Measurements from ENCODE around the gene GRIP2. TPM values are rescaled to one million over a fixed set of nuclear protein-coding genes. Genes with fewer than 3 reads are reported as not detected.
A peak's percentile ranks its signal among the peaks of the same experiment; 100 is the strongest.

The GRIP2 gene
- total RNA-seq, 2 donors from 2014 or later, result 3.7 to 3.9 TPM

GRCh38 chr3:14452740-14453710 lies 87.1 kb downstream of the GRIP2 start:
- peak; percentile 97 for DNase-seq (ENCODE audit: low spot score)
- intact Hi-C loops (cut with DNase I), result no loop called here

- DNase-seq (ENCODE audit: low spot score), result no peak
- intact Hi-C loops (cut with DNase I), result no loop called here
Observed at GRCh38 chr3:14451844-14452739, 88.0 kb downstream of the GRIP2 start.

GRCh38 chr3:14450922-14451606 lies 89.1 kb downstream of the GRIP2 start:
- intact Hi-C loops (cut with DNase I), result no loop called here
- no peak for DNase-seq (ENCODE audit: low spot score)

GRCh38 chr3:14450506-14450905 lies 89.6 kb downstream of the GRIP2 start:
- DNase-seq (ENCODE audit: low spot score), result no peak
- intact Hi-C loops (cut with DNase I), result no loop called here

GRCh38 chr3:14448756-14449727 lies 91.1 kb downstream of the GRIP2 start:
- intact Hi-C loops (cut with DNase I), result no loop called here
- no peak for DNase-seq (ENCODE audit: low spot score)

- intact Hi-C loops (cut with DNase I), result no loop called here
Observed at GRCh38 chr3:14448063-14448462, 92.1 kb downstream of the GRIP2 start.

GRCh38 chr3:14446988-14447570 lies 93.1 kb downstream of the GRIP2 start:
- intact Hi-C loops (cut with DNase I), result no loop called here
- DNase-seq (ENCODE audit: low spot score), result no peak

More at GRCh38 chr3:14448063-14448462, 92.1 kb downstream of the GRIP2 start:
- no peak for DNase-seq (ENCODE audit: low spot score)

GRCh38 chr3:14445773-14446172 lies 94.4 kb downstream of the GRIP2 start:
- intact Hi-C loops (cut with DNase I), result no loop called here
- no peak for DNase-seq (ENCODE audit: low spot score)

- intact Hi-C loops (cut with DNase I), result no loop called here
- no peak for DNase-seq (ENCODE audit: low spot score)
Observed at GRCh38 chr3:14444380-14444779, 95.8 kb downstream of the GRIP2 start.

- intact Hi-C loops (cut with DNase I), result no loop called here
- no peak for DNase-seq (ENCODE audit: low spot score)
Observed at GRCh38 chr3:14441920-14442300, 98.2 kb downstream of the GRIP2 start.

GRCh38 chr3:14441240-14441919 lies 98.8 kb downstream of the GRIP2 start:
- DNase-seq (ENCODE audit: low spot score), result no peak
- intact Hi-C loops (cut with DNase I), result no loop called here

GRCh38 chr3:14440531-14441239 lies 99.5 kb downstream of the GRIP2 start:
- intact Hi-C loops (cut with DNase I), result no loop called here
- DNase-seq (ENCODE audit: low spot score), result no peak

- no peak for DNase-seq (ENCODE audit: low spot score)
- intact Hi-C loops (cut with DNase I), result no loop called here
Observed at GRCh38 chr3:14440168-14440518, 100.0 kb downstream of the GRIP2 start.

GRCh38 chr3:14439501-14440167 lies 100.5 kb downstream of the GRIP2 start:
- intact Hi-C loops (cut with DNase I), result no loop called here
- peak; percentile 90 for DNase-seq (ENCODE audit: low spot score)

All from posterior vena cava (tissue), 2 donors.